ENCODE results near the gene RTTN. TPM values are rescaled to one million over a fixed set of nuclear protein-coding genes. Genes with fewer than 3 reads are reported as not detected.

RTTN gene
- polyA plus RNA-seq, 2 of the 4 experiments (the other 2 are of a cell fraction) = 8.4 to 24.6 TPM

- Histone ChIP-seq H3K27ac (no peak overlapping the region), H3K4me3 (no peak overlapping the region), H3K4me2 (no peak overlapping the region; the same call in 2 of the 3 replicates), H3K4me1 (peaks cover 3% of the 10 kb centered on the region; the same call in 1 of the 3 replicates), H3K9me3 (no peaks in the 10 kb centered on the region)
- no peak; a peak in 1 of 6 replicates for ATAC-seq
- DNase-seq (ENCODE audit: low read depth in 1 of 2, low spot score in 1 of 2) = no peak
- POLR2A ChIA-PET = no interaction called here
- CTCF ChIA-PET = no interaction called here
- WGBS (ENCODE audit: missing lambda C conversion rate) = 66% methylated on average over 7 of the region's 7 CpGs
- FAIRE-seq = no peak
- no peak for TF ChIP-seq TFCP2L1 (CRISPR knock-in tag; IDR thresholded peaks at IDR 0.05)
- no peak for TF ChIP-seq RAD21 (conservative IDR thresholded peaks at IDR 0.05 in 1 of 2, IDR thresholded peaks at IDR 0.05 in 1 of 2)
- TF ChIP-seq NFE2L2 (conservative IDR thresholded peaks at IDR 0.05; ENCODE audit: low read length) = no peak
- TF ChIP-seq KDM1A (IDR thresholded peaks at IDR 0.05; ENCODE audit: low read depth) = no peak
- TF ChIP-seq ZSCAN20 (CRISPR knock-in tag; IDR thresholded peaks at IDR 0.05) = no peak
- TF ChIP-seq HEYL (CRISPR knock-in tag; IDR thresholded peaks at IDR 0.05) = no peak
- no peak for TF ChIP-seq REST (IDR thresholded peaks at IDR 0.05)
- no peak for TF ChIP-seq BHLHE40 (IDR thresholded peaks at IDR 0.05; ENCODE audit: low read depth, low read length)
- no peak for TF ChIP-seq MAZ (IDR thresholded peaks at IDR 0.05; ENCODE audit: borderline replicate concordance, low read depth, low read length)
- TF ChIP-seq CBX2 (IDR thresholded peaks at IDR 0.05; ENCODE audit: borderline replicate concordance, low read depth) = no peak
- TF ChIP-seq CBX8 (IDR thresholded peaks at IDR 0.05) = no peak
- TF ChIP-seq SMC3 (IDR thresholded peaks at IDR 0.05) = no peak
- no peak for TF ChIP-seq FOXS1 (CRISPR knock-in tag; IDR thresholded peaks at IDR 0.05)
- TF ChIP-seq CHD2 (IDR thresholded peaks at IDR 0.05; ENCODE audit: low read length, partially characterized antibody) = no peak
- TF ChIP-seq FOSL2 (IDR thresholded peaks at IDR 0.05) = no peak
- no peak for TF ChIP-seq FOSL2 (CRISPR knock-in tag; IDR thresholded peaks at IDR 0.05)
- no peak for TF ChIP-seq NR3C1 (IDR thresholded peaks at IDR 0.05)
Observed at GRCh38 chr18:69996951-69997798, 208.3 kb downstream of the RTTN start.

- ATAC-seq = no peak
- H3K4me2 ChIP-seq = no peak overlapping the region
- no peak overlapping the region for H3K4me3 ChIP-seq
- no peak overlapping the region for H3K27ac ChIP-seq
- H3K4me1 ChIP-seq = peaks cover 3% of the 10 kb centered on the region; the same call in 1 of the 3 replicates
- DNase-seq (ENCODE audit: low read depth in 1 of 2, low spot score in 1 of 2) = no peak
- ChIA-PET POLR2A (no interaction called here), CTCF (no interaction called here)
- no peaks in the 10 kb centered on the region for H3K9me3 ChIP-seq
- no peak for TF ChIP-seq MAX (IDR thresholded peaks at IDR 0.05)
- no peak for TF ChIP-seq CTCF (IDR thresholded peaks at IDR 0.05)
- TF ChIP-seq EHF (CRISPR knock-in tag; IDR thresholded peaks at IDR 0.05) = no peak
- 91% methylated on average over 2 of the region's 2 CpGs for WGBS (ENCODE audit: missing lambda C conversion rate)
- FAIRE-seq = no peak
Observed at GRCh38 chr18:69996417-69996816, 209.1 kb downstream of the RTTN start.

Data from A549 (cell line).